A375 (cell line): Measurements from ENCODE around the gene GPX3. TPM values are rescaled to one million over a fixed set of nuclear protein-coding genes. Genes with fewer than 3 reads are reported as not detected.

Experiments
- total RNA-seq: library from RNA; depleted of rRNA; stranded (reverse); fragments of >200 nt; shearing (Covaris generic); gene quantifications from 2 replicates; pipeline ENCODE4 v1.2.3, GENCODE V29; 2014; rRNA removed

Gene GPX3, protein sequence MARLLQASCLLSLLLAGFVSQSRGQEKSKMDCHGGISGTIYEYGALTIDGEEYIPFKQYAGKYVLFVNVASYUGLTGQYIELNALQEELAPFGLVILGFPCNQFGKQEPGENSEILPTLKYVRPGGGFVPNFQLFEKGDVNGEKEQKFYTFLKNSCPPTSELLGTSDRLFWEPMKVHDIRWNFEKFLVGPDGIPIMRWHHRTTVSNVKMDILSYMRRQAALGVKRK
- total RNA-seq = 4.5 and 5.0 TPM in 2 replicates

GRCh38 chr5:151020304-151021110, at the start of gene GPX3:
GPX3 (plus strand) TSS chr5:151020591; CDS start chr5:151020655, 64 bp downstream.

Other genes starting within 250 kb of the GPX3 start
- 2.9 and 5.3 TPM in 2 replicates for gene SMIM3, start 241.8 kb upstream of the GPX3 start, total RNA-seq
- not detected in 2 replicates for gene IRGM, start 174.1 kb upstream of the GPX3 start, total RNA-seq
- 20.0 and 20.8 TPM in 2 replicates for gene ZNF300, start 115.6 kb upstream of the GPX3 start, total RNA-seq
- 61.0 and 65.7 TPM in 2 replicates for gene TNIP1, start 60.4 kb downstream of the GPX3 start, total RNA-seq
- 88.6 and 93.0 TPM in 2 replicates for gene ANXA6, start 137.2 kb downstream of the GPX3 start, total RNA-seq
- gene CCDC69, start 203.5 kb downstream of the GPX3 start, total RNA-seq = 2.1 and 2.3 TPM in 2 replicates
- gene GM2A, start 232.6 kb downstream of the GPX3 start, total RNA-seq = 7.2 and 8.5 TPM in 2 replicates